CD4-positive, CD25-positive, alpha-beta regulatory T cell (primary cell): ENCODE results near the gene ORAI3. TPM values are rescaled to one million over a fixed set of nuclear protein-coding genes. Genes with fewer than 3 reads are reported as not detected.
A peak's percentile ranks its signal among the peaks of the same experiment; 100 is the strongest.

Source experiments
- ATAC-seq, 2 donors: fragments of 150-1000 bp; cut with Tn5 transposase; one replicate each; pipeline ENCODE4 v1.10.0; 2021; ENCODE audit warnings: low read depth in 2 of 2, moderate number of reproducible peaks in 2 of 2, moderate library complexity in 1 of 2
- DNase-seq, 3 donors: peaks; one replicate each; pipeline versions ENCODE4 v3.0.0 to v3.0.0-alpha.2; 2012 to 2022; ENCODE audit warnings: mixed read lengths in 1 of 3
- H3K27ac ChIP-seq: one replicate; pipeline ENCODE4 v1.7.0; 2013; ENCODE audit warnings: mild to moderate bottlenecking, low read length; ENCODE audit not compliant: insufficient read depth, poor library complexity, severe bottlenecking
- H3K27me3 ChIP-seq: one replicate; pipeline ENCODE4 v1.7.0; 2013; ENCODE audit warnings: low read length; ENCODE audit not compliant: control insufficient read depth, insufficient read depth
- H3K36me3 ChIP-seq: one replicate; pipeline ENCODE4 v1.7.0; 2013; ENCODE audit warnings: mild to moderate bottlenecking, low read length, moderate library complexity; ENCODE audit not compliant: control insufficient read depth, insufficient read depth
- H3K4me1 ChIP-seq: 2 replicates; pipeline ENCODE4 v1.7.0; 2013; ENCODE audit warnings: mild to moderate bottlenecking, low read length; ENCODE audit not compliant: insufficient read depth, control insufficient read depth, poor library complexity, severe bottlenecking
- H3K4me3 ChIP-seq: one replicate; pipeline ENCODE4 v1.7.0; 2013; ENCODE audit warnings: low read depth, mild to moderate bottlenecking, low read length, moderate library complexity
- H3K9me3 ChIP-seq, 2 experiments: 1 replicate in 1 of 2; 2 replicates in 1 of 2; pipeline ENCODE4 v1.7.0; 2013; ENCODE audit warnings: low read length in 2 of 2, mild to moderate bottlenecking in 1 of 2, moderate library complexity in 1 of 2; ENCODE audit not compliant: control insufficient read depth in 2 of 2
- H3K27ac Mint-ChIP-seq, 3 donors: one replicate each; pipeline ENCODE4 v1.8.0; 2020 to 2022; ENCODE audit warnings: mild to moderate bottlenecking in 3 of 3, mixed read lengths in 3 of 3, moderate library complexity in 2 of 3
- H3K27me3 Mint-ChIP-seq: one replicate; pipeline ENCODE4 v1.8.0; 2022; ENCODE audit warnings: mild to moderate bottlenecking, mixed read lengths
- H3K36me3 Mint-ChIP-seq: one replicate; pipeline ENCODE4 v1.8.0; 2020; ENCODE audit warnings: mixed read lengths
- H3K4me1 Mint-ChIP-seq, 4 donors: one replicate each; pipeline ENCODE4 v1.8.0; 2020 to 2022; ENCODE audit warnings: mixed read lengths in 4 of 4, mild to moderate bottlenecking in 1 of 4
- H3K4me3 Mint-ChIP-seq, 4 donors: one replicate each; pipeline ENCODE4 v1.8.0; 2020 to 2022; ENCODE audit warnings: mild to moderate bottlenecking in 4 of 4, mixed read lengths in 4 of 4, moderate library complexity in 3 of 4
- H3K9me3 Mint-ChIP-seq, 7 donors: one replicate each; pipeline ENCODE4 v1.8.0; 2020 to 2022; ENCODE audit warnings: mixed read lengths in 7 of 7, mild to moderate bottlenecking in 3 of 7, moderate library complexity in 2 of 7
- polyA plus RNA-seq, 4 donors: library from polyadenylated mRNA; unstranded; fragments of 300-500 nt; fragmentation: Illumina TruSeq; gene quantifications; one replicate each; pipeline ENCODE4 v1.2.3, GENCODE V29; 2021
- total RNA-seq: library from RNA; stranded (reverse); gene quantifications from one replicate; pipeline ENCODE4 v1.2.3, GENCODE V29; 2022

Gene ORAI3
- total and polyA plus RNA-seq, 5 donors from 2014 or later = 7.7 to 34.7 (median 31.4) TPM

DNA sequence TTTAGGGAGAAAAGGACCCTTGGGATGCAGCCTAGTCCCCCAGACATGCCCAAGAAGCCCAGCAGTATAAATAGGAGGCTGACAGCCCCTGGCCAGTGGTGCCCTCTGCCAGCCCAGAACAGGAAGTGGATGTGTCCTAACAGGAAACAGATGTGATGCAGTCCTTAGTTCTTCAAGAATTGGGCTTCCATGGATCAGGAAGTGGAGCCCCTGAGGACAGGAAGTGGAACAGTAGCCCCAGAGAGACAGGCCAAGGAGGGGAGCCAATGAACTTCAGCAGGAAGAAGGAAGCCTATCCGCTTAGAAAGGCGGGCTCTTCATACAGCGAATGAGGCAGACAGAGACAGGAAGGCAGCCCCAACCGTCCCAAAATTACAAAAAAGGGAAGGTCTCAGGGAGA is 45.3 kb upstream of the ORAI3 start:
- Histone ChIP-seq H3K36me3 (no peaks in the 10 kb centered on the region), H3K27me3 (no peaks in the 10 kb centered on the region), H3K4me1 (peaks cover 24% of the 10 kb centered on the region), H3K27ac (peak overlapping the region; percentile 69), H3K4me3 (no peak overlapping the region), H3K9me3 (no peaks in the 10 kb centered on the region)
- H3K4me1 Mint-ChIP-seq = peaks cover 4 to 37% (median 20%) of the 10 kb centered on the region in 4 donors
- no peaks in the 10 kb centered on the region for H3K36me3 Mint-ChIP-seq
- peak overlapping the region; percentile 84 to 95 (median 93) for H3K27ac Mint-ChIP-seq
- DNase-seq (peak in 1 of 3 donors; percentile 55), ATAC-seq (no peak)
- H3K4me3 Mint-ChIP-seq = peak overlapping the region; percentile 0 to 92 (median 76)
- no peaks in the 10 kb centered on the region for H3K9me3 Mint-ChIP-seq
- H3K27me3 Mint-ChIP-seq = no peaks in the 10 kb centered on the region

DNA sequence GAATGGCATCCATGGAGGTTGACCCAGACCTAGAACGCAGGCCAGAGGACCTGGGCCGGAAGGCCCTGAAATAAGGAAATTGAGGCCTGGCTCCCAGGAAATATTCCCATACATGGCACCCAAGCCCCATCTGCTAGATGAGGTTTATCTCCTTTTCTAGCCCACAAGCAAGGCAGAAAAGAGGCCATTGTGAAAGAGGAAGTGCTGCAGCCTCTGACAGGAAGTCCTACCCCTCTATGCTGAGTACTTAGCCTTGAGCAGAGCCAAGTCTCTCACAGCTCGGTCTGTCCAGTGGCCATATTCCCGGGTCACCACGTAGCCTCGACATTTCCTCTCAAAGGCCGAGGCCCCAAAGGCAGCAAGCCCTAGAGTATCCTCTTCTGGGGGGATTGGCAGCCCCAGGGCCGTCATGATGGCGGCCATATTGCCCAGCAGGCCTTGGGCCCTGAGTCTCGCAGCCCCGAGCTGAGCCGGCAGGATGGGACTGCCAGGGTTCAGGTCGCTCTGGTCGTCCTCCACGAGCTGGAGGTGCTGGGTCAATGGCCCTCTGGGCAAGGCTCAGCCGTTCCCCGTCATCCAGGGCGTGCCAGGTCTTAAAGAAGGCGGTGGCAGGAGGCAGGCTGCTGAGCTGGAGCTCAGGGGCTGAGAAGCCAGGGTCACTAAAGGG is 44.6 kb upstream of the ORAI3 start:
- Mint-ChIP-seq H3K4me3 (peak overlapping the region in 2 of 4 donors; percentile 74 to 92), H3K9me3 (no peaks in the 10 kb centered on the region)
- no peak for DNase-seq

DNA sequence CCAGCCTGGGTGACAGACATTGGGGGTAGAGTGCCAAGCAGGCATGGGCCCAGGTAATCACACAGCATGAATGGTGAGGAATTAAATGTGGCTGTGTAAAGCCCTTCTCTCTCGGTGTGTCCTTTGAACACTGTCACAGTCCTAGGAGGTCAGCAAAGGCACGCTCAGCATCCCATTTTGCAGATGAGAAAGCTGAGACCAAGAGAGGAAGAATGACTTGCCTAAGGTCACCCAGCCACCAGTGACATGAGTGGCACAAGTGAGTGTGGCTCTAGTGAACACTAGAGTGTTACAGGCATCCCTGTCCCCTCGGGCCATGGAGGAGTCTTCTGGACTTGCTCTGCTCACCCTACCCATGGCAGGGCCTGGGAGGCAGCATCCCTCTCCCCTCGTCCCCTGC is 41.8 kb upstream of the ORAI3 start:
- Histone ChIP-seq H3K4me1 (peaks cover 20% of the 10 kb centered on the region), H3K36me3 (no peaks in the 10 kb centered on the region), H3K27me3 (no peaks in the 10 kb centered on the region), H3K27ac (no peak overlapping the region), H3K9me3 (no peaks in the 10 kb centered on the region), H3K4me3 (no peak overlapping the region)
- no peak for ATAC-seq
- no peaks in the 10 kb centered on the region for H3K36me3 Mint-ChIP-seq
- H3K4me1 Mint-ChIP-seq = peaks cover 4 to 25% (median 14%) of the 10 kb centered on the region in 4 donors
- H3K9me3 Mint-ChIP-seq = no peaks in the 10 kb centered on the region
- no peak overlapping the region for H3K4me3 Mint-ChIP-seq
- no peak overlapping the region for H3K27ac Mint-ChIP-seq
- H3K27me3 Mint-ChIP-seq = no peaks in the 10 kb centered on the region
- DNase-seq = no peak

More for the DNA sequence above, 44.6 kb upstream of the ORAI3 start:
- Histone ChIP-seq H3K27ac (peak overlapping the region; percentile 69), H3K4me3 (no peak overlapping the region), H3K27me3 (no peaks in the 10 kb centered on the region), H3K36me3 (no peaks in the 10 kb centered on the region), H3K9me3 (no peaks in the 10 kb centered on the region), H3K4me1 (peaks cover 24% of the 10 kb centered on the region)
- Mint-ChIP-seq H3K36me3 (no peaks in the 10 kb centered on the region), H3K27me3 (no peaks in the 10 kb centered on the region), H3K27ac (peak overlapping the region in 2 of 3 donors; percentile 93 to 95), H3K4me1 (peaks cover 4 to 37% (median 20%) of the 10 kb centered on the region in 4 donors)
- no peak for ATAC-seq

DNA sequence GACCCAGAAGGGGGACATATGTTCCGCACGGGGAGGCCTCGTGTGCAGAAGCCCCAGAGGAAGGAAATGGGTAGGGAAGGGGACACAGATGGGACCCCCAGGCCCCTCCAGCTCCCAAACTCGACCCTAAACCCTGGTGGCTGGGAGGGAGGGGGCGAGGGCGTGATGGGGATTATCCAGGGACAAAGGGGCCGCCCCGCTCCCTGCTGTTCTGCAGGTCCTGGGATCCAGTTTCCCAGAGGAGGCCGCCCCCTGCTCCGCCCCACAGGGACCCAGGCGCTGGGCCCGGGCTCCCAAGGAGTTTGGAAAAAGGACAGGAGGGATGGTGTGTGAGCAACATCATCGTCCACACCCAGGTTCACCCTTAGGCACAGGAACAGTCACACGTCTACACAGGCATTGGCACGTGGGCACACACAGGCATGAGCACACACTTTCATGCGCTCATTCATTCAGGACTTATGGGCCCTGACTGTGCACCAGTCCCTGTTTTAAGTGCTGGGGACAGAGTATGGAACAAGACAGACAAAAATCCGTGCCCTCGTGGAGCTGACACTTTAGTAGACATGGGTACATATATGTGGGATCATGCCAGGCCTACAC is 38.3 kb upstream of the ORAI3 start:
- no peaks in the 10 kb centered on the region for H3K36me3 ChIP-seq

DNA sequence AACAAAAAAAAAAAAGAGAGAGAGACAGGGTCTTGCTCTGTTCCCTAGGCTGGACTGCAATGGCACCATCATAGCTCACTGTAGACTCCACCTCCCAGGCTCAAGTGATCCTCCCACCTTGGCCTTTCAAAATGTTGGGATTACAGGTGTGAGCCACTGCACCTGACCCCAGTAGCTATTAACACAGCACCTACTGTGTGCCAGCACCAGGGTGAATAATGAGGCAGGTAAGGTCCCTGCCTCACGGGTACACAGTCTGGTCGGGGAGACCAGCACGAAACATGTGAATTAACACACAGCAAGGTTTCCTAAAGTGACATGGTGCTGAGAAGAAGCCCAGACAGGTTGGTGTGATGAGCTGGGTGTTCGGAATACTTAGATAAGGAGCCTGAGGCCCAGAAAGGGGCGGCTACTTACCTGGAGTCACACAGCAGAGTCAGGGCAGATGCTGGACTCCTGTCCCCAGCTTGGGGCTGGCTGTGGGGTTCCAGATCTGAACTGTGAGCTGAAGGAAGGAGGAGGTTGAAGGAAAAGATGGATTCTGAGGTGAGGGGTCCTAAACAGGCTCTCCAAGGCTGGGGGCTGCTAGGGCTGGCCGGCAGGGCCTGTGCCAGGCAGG is 36.0 kb upstream of the ORAI3 start:
- ATAC-seq (no peak), DNase-seq (no peak)
- Mint-ChIP-seq H3K9me3 (no peaks in the 10 kb centered on the region), H3K4me1 (peaks cover 0 to under 1% (median 0%) of the 10 kb centered on the region in 4 donors), H3K27me3 (peaks cover 5% of the 10 kb centered on the region), H3K4me3 (no peak overlapping the region), H3K36me3 (no peaks in the 10 kb centered on the region), H3K27ac (peak overlapping the region in 1 of 3 donors; percentile 49)
- Histone ChIP-seq H3K27ac (no peak overlapping the region), H3K4me3 (no peak overlapping the region), H3K36me3 (no peaks in the 10 kb centered on the region), H3K27me3 (no peaks in the 10 kb centered on the region), H3K4me1 (no peaks in the 10 kb centered on the region), H3K9me3 (no peaks in the 10 kb centered on the region)

More for the DNA sequence above, 38.3 kb upstream of the ORAI3 start:
- DNase-seq (no peak), ATAC-seq (no peak)
- Mint-ChIP-seq H3K9me3 (no peaks in the 10 kb centered on the region), H3K4me1 (peaks cover 0 to 4% (median 2%) of the 10 kb centered on the region in 4 donors), H3K27me3 (no peaks in the 10 kb centered on the region), H3K27ac (peak overlapping the region in 1 of 3 donors; percentile 80), H3K4me3 (no peak overlapping the region), H3K36me3 (no peaks in the 10 kb centered on the region)
- no peak overlapping the region for H3K4me3 ChIP-seq
- no peak overlapping the region for H3K27ac ChIP-seq
- H3K9me3 ChIP-seq = no peaks in the 10 kb centered on the region
- H3K27me3 ChIP-seq = no peaks in the 10 kb centered on the region
- no peaks in the 10 kb centered on the region for H3K4me1 ChIP-seq

DNA sequence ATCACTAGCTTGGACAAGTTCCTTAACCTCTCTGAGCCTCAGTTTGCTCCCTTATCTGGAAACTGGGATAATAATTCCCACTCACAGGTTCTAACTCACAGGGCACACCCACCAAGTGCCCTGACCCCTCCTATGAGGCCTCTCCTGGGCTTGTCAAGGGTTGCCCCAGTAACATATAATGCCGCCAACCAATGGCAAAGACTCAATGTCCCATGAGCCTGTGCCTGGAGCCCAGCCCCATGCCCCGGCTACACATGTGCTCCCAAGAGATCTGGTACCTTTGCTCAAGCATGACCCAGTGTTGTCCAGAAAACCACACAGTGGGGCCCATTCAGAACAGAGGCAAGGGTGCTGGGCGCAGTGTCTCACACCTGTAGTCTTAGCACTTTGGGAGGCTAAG is 34.0 kb upstream of the ORAI3 start:
- Histone ChIP-seq H3K4me3 (no peak overlapping the region), H3K4me1 (no peaks in the 10 kb centered on the region), H3K27me3 (no peaks in the 10 kb centered on the region), H3K36me3 (no peaks in the 10 kb centered on the region), H3K27ac (no peak overlapping the region), H3K9me3 (no peaks in the 10 kb centered on the region)
- Mint-ChIP-seq H3K9me3 (no peaks in the 10 kb centered on the region), H3K27ac (no peak overlapping the region), H3K4me3 (no peak overlapping the region), H3K27me3 (peaks cover 5% of the 10 kb centered on the region), H3K4me1 (no peaks in the 10 kb centered on the region), H3K36me3 (no peaks in the 10 kb centered on the region)
- ATAC-seq (no peak), DNase-seq (no peak)

DNA sequence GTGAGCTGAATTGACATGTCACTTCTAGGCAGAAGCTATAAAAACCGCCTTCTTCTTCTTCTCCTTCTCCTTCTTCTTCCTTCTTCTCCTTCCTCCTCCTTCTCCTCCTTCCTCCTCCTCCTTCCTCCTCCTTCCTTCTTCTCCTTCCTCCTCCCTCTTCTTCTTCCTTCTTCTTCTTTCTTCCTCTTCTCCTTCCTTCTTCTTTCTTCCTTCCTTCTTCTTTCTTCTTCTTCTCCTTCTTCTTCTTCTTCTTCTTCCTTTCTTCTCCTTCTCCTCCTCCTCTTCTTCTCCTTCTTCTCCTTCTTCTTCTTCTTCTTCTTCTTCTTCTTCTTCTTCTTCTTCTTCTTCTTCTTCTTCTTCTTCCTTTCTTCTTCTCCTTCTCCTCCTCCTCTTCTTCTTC is 30.3 kb upstream of the ORAI3 start:
- H3K9me3 Mint-ChIP-seq = no peaks in the 10 kb centered on the region
- Histone ChIP-seq H3K36me3 (no peaks in the 10 kb centered on the region), H3K9me3 (no peaks in the 10 kb centered on the region), H3K27me3 (no peaks in the 10 kb centered on the region), H3K4me1 (peaks cover 14% of the 10 kb centered on the region), H3K4me3 (no peak overlapping the region), H3K27ac (no peak overlapping the region)
- DNase-seq (no peak), ATAC-seq (no peak)
- peaks cover 5% of the 10 kb centered on the region for H3K27me3 Mint-ChIP-seq
- no peak overlapping the region for H3K4me3 Mint-ChIP-seq
- H3K27ac Mint-ChIP-seq = no peak overlapping the region
- no peaks in the 10 kb centered on the region for H3K36me3 Mint-ChIP-seq
- H3K4me1 Mint-ChIP-seq = peaks cover 0 to 12% (median 0%) of the 10 kb centered on the region in 4 donors
